ENCODE data around the gene DNAH11. TPM values are rescaled to one million over a fixed set of nuclear protein-coding genes. Genes with fewer than 3 reads are reported as not detected.

The DNAH11 gene
- total RNA-seq = under 1 TPM; 0.05 to 0.50 TPM
- polyA plus RNA-seq = under 1 TPM; 0.10 to 0.11 TPM

- DNase-seq (ENCODE audit: low spot score) = peak; percentile 48
- under 1% methylated on average over 66 of the region's 66 CpGs for WGBS
- no peaks in the 10 kb centered on the region for H3K36me3 ChIP-seq (ENCODE audit: control insufficient read depth in 4 of 4, insufficient read depth in 3 of 4, low read depth in 1 of 4, low read length in 3 of 4)
- peaks cover 2 to 19% (median 14%) of the 10 kb centered on the region in 4 donors for H3K4me1 ChIP-seq (ENCODE audit: control insufficient read depth in 4 of 4, insufficient read depth in 4 of 4, low read length in 3 of 4)
- H3K9me3 ChIP-seq (ENCODE audit: control insufficient read depth in 4 of 4, low read length in 3 of 4) = no peaks in the 10 kb centered on the region
- TF ChIP-seq HNF4A (conservative IDR thresholded peaks at IDR 0.05) (no peak), RXRA (IDR thresholded peaks at IDR 0.05) (no peak), ATF3 (IDR thresholded peaks at IDR 0.05) (no peak), ZBTB33 (IDR thresholded peaks at IDR 0.05) (no peak), FOXA2 (IDR thresholded peaks at IDR 0.05) (no peak), FOXA1 (IDR thresholded peaks at IDR 0.05) (no peak), CTCF (IDR thresholded peaks at IDR 0.05; ENCODE audit: low read depth, low read length, missing input control) (peak; percentile 21), RAD21 (IDR thresholded peaks at IDR 0.05) (peak in 1 of 2 donors; percentile 48), EGR1 (IDR thresholded peaks at IDR 0.05; ENCODE audit: low read depth in 2 of 2) (no peak), SP1 (IDR thresholded peaks at IDR 0.05) (no peak), REST (IDR thresholded peaks at IDR 0.05) (no peak), NR2F2 (IDR thresholded peaks at IDR 0.05) (no peak), HNF4G (IDR thresholded peaks at IDR 0.05) (no peak), JUND (IDR thresholded peaks at IDR 0.05) (no peak)
- peak within 1 kb of the TSS in 1 of 2 donors; percentile 12 for H3K9ac ChIP-seq (ENCODE audit: low read depth in 1 of 2, low read length in 2 of 2)
- H3K27ac ChIP-seq (ENCODE audit: low read depth in 1 of 2, low read length in 2 of 2) = no peak within 1 kb of the TSS
- H3K4me3 ChIP-seq (ENCODE audit: low read depth in 1 of 3, low read length in 3 of 3) = peak within 1 kb of the TSS; percentile 35 to 78 (median 76)
- no peaks in the 10 kb centered on the region for H3K27me3 ChIP-seq (ENCODE audit: control insufficient read depth in 4 of 4, insufficient read depth in 4 of 4, low read length in 3 of 4)
Measured at GRCh38 chr7:21542891-21543527, at the start of gene DNAH11. Gene DNAH11, plus strand, starts transcription at chr7:21543039. Its CDS starts 207 bp downstream, at chr7:21543246.

- Histone ChIP-seq H3K27me3 (ENCODE audit: control insufficient read depth in 4 of 4, insufficient read depth in 4 of 4, low read length in 3 of 4) (no peaks in the 10 kb centered on the region), H3K27ac (ENCODE audit: low read depth in 1 of 2, low read length in 2 of 2) (no peak overlapping the region), H3K4me3 (ENCODE audit: low read depth in 1 of 3, low read length in 3 of 3) (no peak overlapping the region), H3K9ac (ENCODE audit: low read depth in 1 of 2, low read length in 2 of 2) (no peak overlapping the region), H3K9me3 (ENCODE audit: control insufficient read depth in 4 of 4, low read length in 3 of 4) (peaks cover 0 to 10% (median 0%) of the 10 kb centered on the region in 4 donors), H3K4me1 (ENCODE audit: control insufficient read depth in 4 of 4, insufficient read depth in 4 of 4, low read length in 3 of 4) (no peaks in the 10 kb centered on the region), H3K36me3 (ENCODE audit: control insufficient read depth in 4 of 4, insufficient read depth in 3 of 4, low read depth in 1 of 4, low read length in 3 of 4) (peaks cover 0 to 2% (median under 1%) of the 10 kb centered on the region in 4 donors)
- no peak for DNase-seq (ENCODE audit: low spot score)
- TF ChIP-seq ZBTB33 (IDR thresholded peaks at IDR 0.05) (no peak), YY1 (IDR thresholded peaks at IDR 0.05) (no peak), REST (IDR thresholded peaks at IDR 0.05) (no peak), FOXA1 (IDR thresholded peaks at IDR 0.05) (no peak), RXRA (IDR thresholded peaks at IDR 0.05) (no peak), JUND (IDR thresholded peaks at IDR 0.05) (no peak)
Measured at GRCh38 chr7:21495731-21496130, 47.1 kb upstream of the DNAH11 start.

All from liver (tissue), 9 donors.